CD14-positive monocyte (primary cell): ENCODE data around the gene SRRM3. TPM values are rescaled to one million over a fixed set of nuclear protein-coding genes. Genes with fewer than 3 reads are reported as not detected.

Experiments used
- DNase-seq, 3 donors: peaks; one replicate each; pipeline ENCODE4 v3.0.0-alpha.2; 2011 to 2022
- H2AFZ ChIP-seq: 2 replicates; pipeline ENCODE4 v1.6.0; 2012; ENCODE audit warnings: mild to moderate bottlenecking, low read depth, low read length, inconsistent platforms; ENCODE audit not compliant: insufficient read depth, poor library complexity, severe bottlenecking
- H3K27ac ChIP-seq, 2 donors: 1 replicate in 1 of 2; 2 replicates in 1 of 2; pipeline ENCODE4 v1.5.1; 2012 to 2013; ENCODE audit warnings: low read length in 2 of 2, control low read depth in 1 of 2, inconsistent platforms in 1 of 2, low read depth in 1 of 2, mild to moderate bottlenecking in 1 of 2
- H3K27me3 ChIP-seq, 2 donors: one replicate each; pipeline versions ENCODE4 v1.6.0 to v1.6.1; 2011 to 2013; ENCODE audit warnings: low read length in 2 of 2; ENCODE audit not compliant: control insufficient read depth in 2 of 2, insufficient read depth in 2 of 2
- H3K36me3 ChIP-seq, 2 donors: replicated peaks in 1 of 2; 1 replicate in 1 of 2; 2 replicates in 1 of 2; pipeline versions ENCODE4 v1.5.1 to v1.6.1; 2012 to 2013; ENCODE audit warnings: low read length in 2 of 2, control low read depth in 1 of 2, inconsistent platforms in 1 of 2, mild to moderate bottlenecking in 1 of 2; ENCODE audit not compliant: insufficient read depth in 2 of 2, control insufficient read depth in 1 of 2
- H3K4me1 ChIP-seq, 2 donors: 1 replicate in 1 of 2; 2 replicates in 1 of 2; pipeline versions ENCODE4 v1.5.1 to v1.6.1; 2012 to 2013; ENCODE audit warnings: low read length in 2 of 2, control low read depth in 1 of 2, inconsistent platforms in 1 of 2, mild to moderate bottlenecking in 1 of 2, moderate library complexity in 1 of 2; ENCODE audit not compliant: insufficient read depth in 2 of 2, control insufficient read depth in 1 of 2
- H3K4me2 ChIP-seq: replicated peaks from 2 replicates; pipeline ENCODE3; 2012; ENCODE audit warnings: low read length, moderate library complexity, mild to moderate bottlenecking; ENCODE audit not compliant: poor library complexity, severe bottlenecking; ENCODE audit errors: extremely low read depth
- H3K4me3 ChIP-seq, 3 experiments: fragments of 200-600 bp in 1 of 3; sonication (generic) in 1 of 3; replicated peaks in 1 of 3; 1 replicate in 2 of 3; 2 replicates in 1 of 3; pipeline ENCODE4 v1.5.1; 2011 to 2013; ENCODE audit warnings: low read length in 3 of 3, mild to moderate bottlenecking in 3 of 3, control low read depth in 2 of 3, low read depth in 2 of 3, inconsistent platforms in 1 of 3, moderate library complexity in 1 of 3
- H3K79me2 ChIP-seq: 2 replicates; pipeline ENCODE4 v1.6.0; 2012; ENCODE audit warnings: mild to moderate bottlenecking, control low read depth, inconsistent platforms, low read length, moderate library complexity; ENCODE audit not compliant: insufficient read depth
- H3K9ac ChIP-seq: 2 replicates; pipeline ENCODE4 v1.6.0; 2017; ENCODE audit warnings: low read length, mild to moderate bottlenecking; ENCODE audit not compliant: insufficient read depth, poor library complexity, severe bottlenecking
- H3K9me3 ChIP-seq, 2 donors: replicated peaks in 1 of 2; 1 replicate in 1 of 2; 2 replicates in 1 of 2; pipeline versions ENCODE4 v1.5.1 to v1.6.1; 2012 to 2013; ENCODE audit warnings: low read length in 2 of 2, control low read depth in 1 of 2; ENCODE audit not compliant: control insufficient read depth in 1 of 2, insufficient read depth in 1 of 2
- H4K20me1 ChIP-seq: 2 replicates; pipeline ENCODE4 v1.6.0; 2012; ENCODE audit warnings: mild to moderate bottlenecking, low read length, control low read depth, moderate library complexity; ENCODE audit not compliant: insufficient read depth
- H3K27ac Mint-ChIP-seq, 7 donors: one replicate each; pipeline ENCODE4 v1.8.0; 2020; ENCODE audit warnings: mild to moderate bottlenecking in 7 of 7, mixed read lengths in 7 of 7, moderate library complexity in 6 of 7, inconsistent platforms in 2 of 7
- H3K27me3 Mint-ChIP-seq, 3 donors: one replicate each; pipeline ENCODE4 v1.8.0; 2021 to 2022; ENCODE audit warnings: low read depth in 3 of 3, mild to moderate bottlenecking in 3 of 3, mixed read lengths in 3 of 3, moderate library complexity in 3 of 3, inconsistent platforms in 1 of 3
- H3K36me3 Mint-ChIP-seq, 2 donors: one replicate each; pipeline ENCODE4 v1.8.0; 2020; ENCODE audit warnings: mixed read lengths in 2 of 2, inconsistent platforms in 1 of 2, mild to moderate bottlenecking in 1 of 2
- H3K4me1 Mint-ChIP-seq: one replicate; pipeline ENCODE4 v1.8.0; 2020; ENCODE audit warnings: mild to moderate bottlenecking, mixed read lengths
- H3K4me3 Mint-ChIP-seq, 2 donors: one replicate each; pipeline ENCODE4 v1.8.0; 2020; ENCODE audit warnings: mild to moderate bottlenecking in 2 of 2, mixed read lengths in 2 of 2, moderate library complexity in 1 of 2
- H3K9me3 Mint-ChIP-seq, 7 donors: one replicate each; pipeline ENCODE4 v1.8.0; 2020 to 2022; ENCODE audit warnings: mixed read lengths in 7 of 7, mild to moderate bottlenecking in 6 of 7, moderate library complexity in 6 of 7, inconsistent platforms in 2 of 7
- CTCF ChIP-seq: fragments of 200-600 bp; IDR thresholded peaks from one replicate; pipeline ENCODE4 v1.8.0; 2022; ENCODE audit warnings: antibody characterized with exemption, mild to moderate bottlenecking
- WGBS: methylation state at CpG from one replicate; pipeline ENCODE4 v1.1.5; 2013; ENCODE audit warnings: missing lambda C conversion rate; ENCODE audit not compliant: insufficient coverage; 5-methylcytosine and 5-hydroxymethylcytosine counted together
- intact Hi-C, 2 donors: fragments of 100-400 bp; cut with micrococcal nuclease; formaldehyde crosslinking; loops; one replicate each; pipeline versions ENCODE4 v1.15.0 to v1.15.1; 2023
- polyA plus RNA-seq, 3 donors: library from polyadenylated mRNA; depleted of rRNA in 1 of 3; unstranded in 2 of 3; stranded (reverse) in 1 of 3; fragments of 300-500 nt in 2 of 3; fragments of >200 nt in 1 of 3; fragmentation: Illumina TruSeq in 2 of 3; gene quantifications; 1 replicate in 2 of 3; 2 replicates in 1 of 3; pipeline ENCODE4 v1.2.3, GENCODE V29; 2012 to 2021

Gene SRRM3
- polyA plus RNA-seq, 3 donors = not detected

- no peaks in the 10 kb centered on the region for H3K9me3 ChIP-seq
- no peaks in the 10 kb centered on the region for H3K79me2 ChIP-seq
- H3K4me1 ChIP-seq = no peaks in the 10 kb centered on the region
- intact Hi-C loops = no loop called here
- no peak overlapping the region for H2AFZ ChIP-seq
- H3K4me3 ChIP-seq = no peak overlapping the region
- Mint-ChIP-seq H3K27ac (no peak overlapping the region), H3K9me3 (no peaks in the 10 kb centered on the region), H3K27me3 (peaks cover 11 to 19% (median 14%) of the 10 kb centered on the region in 3 donors), H3K4me1 (no peaks in the 10 kb centered on the region), H3K4me3 (no peak overlapping the region), H3K36me3 (no peaks in the 10 kb centered on the region)
- H3K36me3 ChIP-seq = no peaks in the 10 kb centered on the region
- no peak overlapping the region for H3K27ac ChIP-seq
- WGBS = 73% methylated on average over 11 of the region's 12 CpGs
- H3K27me3 ChIP-seq = peaks cover 0 to 7% of the 10 kb centered on the region in 2 donors
- TF ChIP-seq CTCF = no peak
- no peak overlapping the region for H3K4me2 ChIP-seq
- no peaks in the 10 kb centered on the region for H4K20me1 ChIP-seq
- H3K9ac ChIP-seq = no peak overlapping the region
- no peak for DNase-seq
These were observed 4.9 kb downstream of the SRRM3 start for GRCh38 chr7:76206633-76207032.

GRCh38 chr7:76209310-76209709, 7.6 kb downstream of the SRRM3 start:
- 56% methylated on average over 1 of the region's 1 CpG for WGBS
- intact Hi-C loops = no loop called here
- no peaks in the 10 kb centered on the region for H3K27me3 ChIP-seq

More at GRCh38 chr7:76209310-76209709, 7.6 kb downstream of the SRRM3 start:
- Histone ChIP-seq H2AFZ (no peak overlapping the region), H3K9me3 (no peaks in the 10 kb centered on the region), H3K79me2 (no peaks in the 10 kb centered on the region), H4K20me1 (no peaks in the 10 kb centered on the region), H3K36me3 (no peaks in the 10 kb centered on the region), H3K9ac (no peak overlapping the region), H3K27ac (no peak overlapping the region), H3K4me2 (no peak overlapping the region), H3K4me3 (no peak overlapping the region), H3K4me1 (no peaks in the 10 kb centered on the region)
- peaks cover 0 to 10% (median 4%) of the 10 kb centered on the region in 3 donors for H3K27me3 Mint-ChIP-seq
- H3K9me3 Mint-ChIP-seq = no peaks in the 10 kb centered on the region
- no peak for TF ChIP-seq CTCF
- H3K27ac Mint-ChIP-seq = no peak overlapping the region
- no peak overlapping the region for H3K4me3 Mint-ChIP-seq
- no peaks in the 10 kb centered on the region for H3K4me1 Mint-ChIP-seq
- no peaks in the 10 kb centered on the region for H3K36me3 Mint-ChIP-seq
- no peak for DNase-seq
